GM20000 (cell line): ENCODE measurements around the gene LVRN.

Source experiments
- DNase-seq: peaks from one replicate; pipeline ENCODE4 v3.0.0; 2012; ENCODE audit warnings: low spot score
- TF ChIP-seq, protein P1 (sequence below): IDR thresholded peaks from 2 replicates; pipeline ENCODE4 v1.5.1; 2012; ENCODE audit warnings: mild to moderate bottlenecking, control low read depth; ENCODE audit errors: extremely low read depth, missing control alignments

Gene LVRN

GRCh38 chr5:116046823-116047222 lies 84.5 kb downstream of the LVRN start:
- TF ChIP-seq, protein P1, sequence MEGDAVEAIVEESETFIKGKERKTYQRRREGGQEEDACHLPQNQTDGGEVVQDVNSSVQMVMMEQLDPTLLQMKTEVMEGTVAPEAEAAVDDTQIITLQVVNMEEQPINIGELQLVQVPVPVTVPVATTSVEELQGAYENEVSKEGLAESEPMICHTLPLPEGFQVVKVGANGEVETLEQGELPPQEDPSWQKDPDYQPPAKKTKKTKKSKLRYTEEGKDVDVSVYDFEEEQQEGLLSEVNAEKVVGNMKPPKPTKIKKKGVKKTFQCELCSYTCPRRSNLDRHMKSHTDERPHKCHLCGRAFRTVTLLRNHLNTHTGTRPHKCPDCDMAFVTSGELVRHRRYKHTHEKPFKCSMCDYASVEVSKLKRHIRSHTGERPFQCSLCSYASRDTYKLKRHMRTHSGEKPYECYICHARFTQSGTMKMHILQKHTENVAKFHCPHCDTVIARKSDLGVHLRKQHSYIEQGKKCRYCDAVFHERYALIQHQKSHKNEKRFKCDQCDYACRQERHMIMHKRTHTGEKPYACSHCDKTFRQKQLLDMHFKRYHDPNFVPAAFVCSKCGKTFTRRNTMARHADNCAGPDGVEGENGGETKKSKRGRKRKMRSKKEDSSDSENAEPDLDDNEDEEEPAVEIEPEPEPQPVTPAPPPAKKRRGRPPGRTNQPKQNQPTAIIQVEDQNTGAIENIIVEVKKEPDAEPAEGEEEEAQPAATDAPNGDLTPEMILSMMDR, result no peak
- no peak for DNase-seq

DNA sequence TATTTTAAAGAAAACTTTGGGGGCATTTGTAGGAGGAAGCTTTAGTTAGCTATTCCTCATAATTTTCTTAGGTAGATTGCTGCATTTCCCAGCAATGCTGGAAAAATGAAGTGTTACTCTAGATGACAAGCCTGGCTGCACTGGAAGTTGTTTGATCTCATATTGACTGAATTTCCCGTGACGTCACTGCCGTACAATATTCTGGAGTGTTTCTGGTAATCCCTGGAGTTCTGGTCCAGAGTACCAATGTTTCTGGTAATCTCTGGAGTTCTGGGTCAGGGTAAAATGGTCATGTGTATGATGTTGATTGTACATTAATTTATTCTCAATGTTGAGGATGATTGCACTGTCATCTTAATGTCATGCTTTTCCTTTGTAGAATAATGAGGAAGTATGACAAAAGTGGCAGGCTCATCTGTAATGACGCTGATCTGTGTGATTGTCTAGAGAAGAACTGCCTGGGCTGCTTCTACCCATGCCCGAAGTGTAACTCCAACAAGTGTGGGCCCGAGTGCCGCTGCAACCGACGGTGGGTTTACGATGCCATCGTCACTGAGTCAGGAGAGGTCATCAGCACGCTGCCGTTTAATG lies 96.2 kb downstream of the LVRN start:
- DNase-seq, result no peak
- TF ChIP-seq, protein P1, result no peak

GRCh38 chr5:116062352-116062751 lies 100.1 kb downstream of the LVRN start:
- DNase-seq, result no peak
- TF ChIP-seq, protein P1, result no peak

GRCh38 chr5:116063950-116064349 lies 101.7 kb downstream of the LVRN start:
- TF ChIP-seq, protein P1, result no peak

DNA sequence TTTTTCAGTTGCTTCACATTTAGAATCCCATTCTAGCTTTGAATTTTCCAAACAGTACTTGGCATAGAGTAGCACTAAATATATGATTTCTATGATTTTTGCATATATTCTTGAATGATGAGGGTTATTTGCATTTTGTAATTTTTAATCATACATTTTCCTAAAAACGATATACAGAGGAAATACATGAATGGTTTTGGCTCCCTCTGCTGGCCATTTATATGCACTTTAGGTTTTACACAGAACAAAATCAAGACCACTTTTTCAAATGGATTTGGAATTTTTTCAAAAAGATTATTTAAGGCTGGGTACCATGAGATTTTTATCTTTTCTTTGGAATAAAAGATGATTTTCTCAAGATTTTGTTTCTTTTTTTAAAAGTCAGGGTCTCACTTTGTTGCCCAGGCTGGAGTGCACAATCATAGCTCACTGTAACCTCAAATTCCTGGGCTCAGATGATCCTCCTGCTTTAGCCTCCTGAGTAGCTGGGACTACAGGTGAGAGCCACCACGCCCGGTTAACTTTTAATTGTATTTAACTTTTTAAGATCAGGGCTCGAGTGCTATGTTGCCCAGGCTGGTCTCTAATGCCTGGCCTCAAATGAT lies 105.9 kb downstream of the LVRN start:
- TF ChIP-seq, protein P1, result peak; percentile 37

More at GRCh38 chr5:116063950-116064349, 101.7 kb downstream of the LVRN start:
- no peak for DNase-seq

DNA sequence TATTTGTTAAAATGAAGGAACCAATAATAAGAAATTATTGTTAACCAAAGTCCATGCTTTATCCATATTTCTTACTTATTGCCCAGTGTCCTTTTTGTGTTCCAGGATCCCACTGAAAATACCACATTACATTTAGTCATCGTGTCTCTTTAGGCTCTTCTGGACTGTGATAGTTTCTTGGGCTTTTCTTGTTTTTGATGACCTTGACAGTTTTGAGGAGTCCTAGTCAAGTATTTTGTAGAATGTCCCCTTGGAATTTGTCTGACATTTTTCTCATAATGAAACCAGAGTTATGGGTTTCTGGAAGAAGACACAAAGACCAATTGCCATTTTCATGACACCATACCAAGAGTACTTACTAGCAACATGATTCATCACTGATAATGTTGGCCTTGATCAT lies 108.9 kb downstream of the LVRN start:
- DNase-seq, result no peak
- TF ChIP-seq, protein P1, result no peak

More for the DNA sequence above, 105.9 kb downstream of the LVRN start:
- DNase-seq, result peak; percentile 40

DNA sequence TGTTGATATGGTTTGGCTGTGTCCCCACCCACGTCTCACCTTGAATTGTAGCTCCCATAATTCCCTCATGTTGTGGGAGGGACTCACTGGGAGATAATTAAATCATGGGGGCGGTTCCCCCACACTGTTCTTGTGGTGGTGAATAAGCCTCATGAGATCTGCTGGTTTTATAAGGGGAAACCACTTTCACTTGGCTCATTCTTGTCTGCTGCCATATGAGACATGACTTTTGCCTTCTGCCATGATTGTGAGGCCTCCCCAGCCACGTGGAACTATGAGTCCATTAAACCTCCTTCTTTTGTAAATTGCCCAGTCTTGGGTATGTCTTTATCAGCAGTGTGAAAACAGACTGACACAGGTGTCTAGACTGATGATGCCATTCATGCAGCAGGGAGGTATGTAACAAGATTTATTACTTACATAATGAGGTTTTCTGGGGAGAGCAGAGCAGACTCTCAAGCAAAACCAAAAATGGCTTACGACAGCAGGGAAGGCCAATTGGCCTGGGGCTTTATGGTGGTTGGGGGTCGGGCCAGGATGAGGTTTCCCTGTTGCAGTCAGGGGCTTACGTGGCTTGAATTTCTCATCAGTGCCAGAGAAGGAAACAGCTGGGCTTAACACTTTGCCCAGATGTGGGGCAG lies 113.0 kb downstream of the LVRN start:
- no peak for DNase-seq
- TF ChIP-seq, protein P1, result no peak
